ENCODE measurements around the gene YBEY.

- TF ChIP-seq EZH2 (IDR thresholded peaks at IDR 0.05; ENCODE audit: borderline replicate concordance, low read depth, low read length, severe bottlenecking) (no peak), CTCF (IDR thresholded peaks at IDR 0.05; ENCODE audit: borderline replicate concordance, extremely low read depth, low read length, poor library complexity, severe bottlenecking) (no peak)
Observed at GRCh38 chr21:46336603-46337002, 50.5 kb downstream of the YBEY start.
